SH-SY5Y (cell line): ENCODE results near the gene STK4.

Experiments
- GATA2 ChIP-seq: IDR thresholded peaks from 2 replicates; pipeline ENCODE4 v1.6.1; 2011; ENCODE audit warnings: mild to moderate bottlenecking, low read depth, low read length
- GATA3 ChIP-seq: IDR thresholded peaks from 2 replicates; pipeline ENCODE4 v1.6.1; 2011; ENCODE audit warnings: low read depth, mild to moderate bottlenecking, low read length, moderate library complexity

GRCh38 chr20:44969300-44969894 is 3.1 kb downstream of the STK4 start:
- no peak for TF ChIP-seq GATA2
- TF ChIP-seq GATA3: no peak
